NB4 (cell line): Measurements from ENCODE around the gene GLI1.

Experiments
- MYC ChIP-seq: IDR thresholded peaks from 2 replicates; pipeline ENCODE4 v1.6.1; 2011; ENCODE audit warnings: low read depth, low read length
- POLR2A ChIP-seq: IDR thresholded peaks from 2 replicates; pipeline ENCODE4 v1.6.1; 2011; ENCODE audit warnings: mild to moderate bottlenecking; ENCODE audit not compliant: insufficient read length; ENCODE audit errors: extremely low read depth
- TF ChIP-seq, protein P1 (sequence below): IDR thresholded peaks from one replicate; pipeline ENCODE4 v1.5.1; 2012; ENCODE audit warnings: low read depth, low read length
- TF ChIP-seq, protein P2 (sequence below): IDR thresholded peaks from 2 replicates; pipeline ENCODE4 v1.6.1; 2011; ENCODE audit warnings: low read depth, low read length

DNA sequence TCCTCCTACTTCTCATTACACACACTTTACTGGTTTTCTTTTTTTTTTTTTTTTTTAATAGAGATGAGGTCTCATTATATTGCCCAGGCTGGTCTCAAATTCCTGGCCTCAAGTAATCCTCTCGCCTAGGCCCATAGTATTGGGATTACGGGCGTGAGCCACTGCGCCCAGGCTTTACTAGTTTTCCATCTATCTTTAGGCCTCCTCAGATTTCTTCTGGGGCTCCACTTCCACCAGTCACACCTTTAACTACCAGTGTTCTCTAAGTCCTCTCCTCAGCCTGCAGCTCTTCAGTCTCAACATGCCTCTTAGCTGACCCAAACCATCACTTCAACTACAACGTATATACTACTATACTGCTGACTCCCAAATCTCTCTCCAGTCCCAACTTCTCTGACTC, 39.1 kb upstream of the GLI1 start:
- TF ChIP-seq POLR2A (no peak), MYC (no peak)
- TF ChIP-seq, protein P1, sequence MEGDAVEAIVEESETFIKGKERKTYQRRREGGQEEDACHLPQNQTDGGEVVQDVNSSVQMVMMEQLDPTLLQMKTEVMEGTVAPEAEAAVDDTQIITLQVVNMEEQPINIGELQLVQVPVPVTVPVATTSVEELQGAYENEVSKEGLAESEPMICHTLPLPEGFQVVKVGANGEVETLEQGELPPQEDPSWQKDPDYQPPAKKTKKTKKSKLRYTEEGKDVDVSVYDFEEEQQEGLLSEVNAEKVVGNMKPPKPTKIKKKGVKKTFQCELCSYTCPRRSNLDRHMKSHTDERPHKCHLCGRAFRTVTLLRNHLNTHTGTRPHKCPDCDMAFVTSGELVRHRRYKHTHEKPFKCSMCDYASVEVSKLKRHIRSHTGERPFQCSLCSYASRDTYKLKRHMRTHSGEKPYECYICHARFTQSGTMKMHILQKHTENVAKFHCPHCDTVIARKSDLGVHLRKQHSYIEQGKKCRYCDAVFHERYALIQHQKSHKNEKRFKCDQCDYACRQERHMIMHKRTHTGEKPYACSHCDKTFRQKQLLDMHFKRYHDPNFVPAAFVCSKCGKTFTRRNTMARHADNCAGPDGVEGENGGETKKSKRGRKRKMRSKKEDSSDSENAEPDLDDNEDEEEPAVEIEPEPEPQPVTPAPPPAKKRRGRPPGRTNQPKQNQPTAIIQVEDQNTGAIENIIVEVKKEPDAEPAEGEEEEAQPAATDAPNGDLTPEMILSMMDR: no peak
- TF ChIP-seq, protein P2, sequence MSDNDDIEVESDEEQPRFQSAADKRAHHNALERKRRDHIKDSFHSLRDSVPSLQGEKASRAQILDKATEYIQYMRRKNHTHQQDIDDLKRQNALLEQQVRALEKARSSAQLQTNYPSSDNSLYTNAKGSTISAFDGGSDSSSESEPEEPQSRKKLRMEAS: no peak
